Skeletal muscle satellite cell (primary cell): ENCODE results near the gene GALNT13.

Experiments used
- H3K27me3 ChIP-seq: 2 replicates; pipeline ENCODE4 v1.7.0; 2013; ENCODE audit warnings: low read length; ENCODE audit not compliant: control insufficient read depth, insufficient read depth
- H3K36me3 ChIP-seq: 2 replicates; pipeline ENCODE4 v1.7.0; 2013; ENCODE audit warnings: mild to moderate bottlenecking, control low read depth, low read length; ENCODE audit not compliant: insufficient read depth
- H3K4me1 ChIP-seq: 2 replicates; pipeline ENCODE4 v1.7.0; 2013; ENCODE audit warnings: low read length; ENCODE audit not compliant: control insufficient read depth, insufficient read depth
- H3K4me2 ChIP-seq: 2 replicates; pipeline ENCODE4 v1.7.0; 2013; ENCODE audit warnings: mild to moderate bottlenecking, low read length
- H3K4me3 ChIP-seq: 2 replicates; pipeline ENCODE4 v1.7.0; 2013; ENCODE audit warnings: low read length
- H3K9ac ChIP-seq: 2 replicates; pipeline ENCODE4 v1.7.0; 2013; ENCODE audit warnings: mild to moderate bottlenecking, low read depth, low read length, moderate library complexity
- H3K9me3 ChIP-seq: replicated peaks from 2 replicates; pipeline ENCODE4 v1.7.0; 2013; ENCODE audit warnings: mild to moderate bottlenecking, control low read depth, low read length

GALNT13 gene

DNA sequence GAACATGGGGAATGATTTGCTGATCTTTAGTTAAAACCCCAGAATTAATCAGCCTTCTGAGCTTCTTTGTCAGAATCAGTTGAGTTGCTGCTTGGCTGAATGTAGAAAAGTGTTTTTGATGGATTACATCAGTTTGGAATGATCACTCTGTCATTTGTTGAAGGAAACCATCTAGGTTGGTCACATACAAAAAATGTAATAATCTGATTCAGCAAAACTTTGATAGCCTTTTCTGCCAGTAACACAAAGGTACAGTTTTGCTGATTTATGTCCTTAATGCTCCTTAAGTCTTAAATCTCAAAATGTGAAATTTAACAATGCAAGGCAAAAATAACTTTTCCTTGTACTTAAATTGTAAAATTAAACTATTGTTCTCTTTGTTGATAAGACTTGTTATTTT, 74.3 kb downstream of the GALNT13 start:
- no peaks in the 10 kb centered on the region for H3K27me3 ChIP-seq
- no peaks in the 10 kb centered on the region for H3K9me3 ChIP-seq
- no peak overlapping the region for H3K4me3 ChIP-seq
- no peaks in the 10 kb centered on the region for H3K36me3 ChIP-seq
- no peaks in the 10 kb centered on the region for H3K4me1 ChIP-seq
- no peak overlapping the region for H3K9ac ChIP-seq
- no peak overlapping the region for H3K4me2 ChIP-seq

- no peak overlapping the region for H3K4me3 ChIP-seq
- H3K4me1 ChIP-seq, result no peaks in the 10 kb centered on the region
- no peak overlapping the region for H3K4me2 ChIP-seq
- peaks cover 3% of the 10 kb centered on the region for H3K9me3 ChIP-seq
- H3K27me3 ChIP-seq, result no peaks in the 10 kb centered on the region
- H3K9ac ChIP-seq, result no peak overlapping the region
- H3K36me3 ChIP-seq, result no peaks in the 10 kb centered on the region
Measured at GRCh38 chr2:153953761-153954160, 82.0 kb downstream of the GALNT13 start.

GRCh38 chr2:153963256-153963655, 91.5 kb downstream of the GALNT13 start:
- no peak overlapping the region for H3K9ac ChIP-seq

GRCh38 chr2:153967248-153967973, 95.7 kb downstream of the GALNT13 start:
- Histone ChIP-seq H3K9me3 (peaks cover 5% of the 10 kb centered on the region), H3K4me2 (no peak overlapping the region), H3K27me3 (no peaks in the 10 kb centered on the region), H3K36me3 (no peaks in the 10 kb centered on the region), H3K4me1 (no peaks in the 10 kb centered on the region), H3K9ac (no peak overlapping the region), H3K4me3 (no peak overlapping the region)

More at GRCh38 chr2:153963256-153963655, 91.5 kb downstream of the GALNT13 start:
- Histone ChIP-seq H3K4me1 (no peaks in the 10 kb centered on the region), H3K4me2 (no peak overlapping the region), H3K27me3 (no peaks in the 10 kb centered on the region), H3K9me3 (peaks cover 4% of the 10 kb centered on the region), H3K36me3 (no peaks in the 10 kb centered on the region), H3K4me3 (no peak overlapping the region)

GRCh38 chr2:153971250-153971649, 99.5 kb downstream of the GALNT13 start:
- H3K36me3 ChIP-seq, result no peaks in the 10 kb centered on the region
- no peaks in the 10 kb centered on the region for H3K27me3 ChIP-seq
- no peak overlapping the region for H3K4me3 ChIP-seq
- H3K9me3 ChIP-seq, result peaks cover 8% of the 10 kb centered on the region
- H3K4me2 ChIP-seq, result no peak overlapping the region
- no peaks in the 10 kb centered on the region for H3K4me1 ChIP-seq
- H3K9ac ChIP-seq, result no peak overlapping the region

GRCh38 chr2:153971855-153972254, 100.1 kb downstream of the GALNT13 start:
- Histone ChIP-seq H3K4me1 (no peaks in the 10 kb centered on the region), H3K36me3 (no peaks in the 10 kb centered on the region), H3K4me3 (no peak overlapping the region), H3K4me2 (no peak overlapping the region), H3K9ac (no peak overlapping the region), H3K9me3 (peaks cover 8% of the 10 kb centered on the region), H3K27me3 (no peaks in the 10 kb centered on the region)

DNA sequence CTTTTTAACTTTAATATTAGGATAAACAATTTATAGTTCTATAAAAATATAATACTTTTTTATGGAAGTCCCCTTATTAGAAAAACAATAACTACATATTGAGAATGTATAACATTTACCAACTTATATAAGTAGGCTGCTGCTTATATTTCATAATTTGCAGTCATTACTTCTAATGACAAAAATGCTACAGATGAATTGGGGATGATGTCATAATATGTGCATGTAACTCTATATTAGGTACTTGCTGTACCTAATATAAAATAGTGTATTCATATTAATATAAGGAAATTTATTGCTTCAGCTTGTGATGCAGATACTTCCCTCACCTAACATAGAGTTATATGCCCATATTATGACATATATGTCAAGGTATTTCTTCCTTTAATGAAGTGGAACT, 100.7 kb downstream of the GALNT13 start:
- Histone ChIP-seq H3K9me3 (peaks cover 8% of the 10 kb centered on the region), H3K4me2 (no peak overlapping the region), H3K4me3 (no peak overlapping the region), H3K36me3 (no peaks in the 10 kb centered on the region), H3K4me1 (no peaks in the 10 kb centered on the region), H3K27me3 (no peaks in the 10 kb centered on the region), H3K9ac (no peak overlapping the region)

DNA sequence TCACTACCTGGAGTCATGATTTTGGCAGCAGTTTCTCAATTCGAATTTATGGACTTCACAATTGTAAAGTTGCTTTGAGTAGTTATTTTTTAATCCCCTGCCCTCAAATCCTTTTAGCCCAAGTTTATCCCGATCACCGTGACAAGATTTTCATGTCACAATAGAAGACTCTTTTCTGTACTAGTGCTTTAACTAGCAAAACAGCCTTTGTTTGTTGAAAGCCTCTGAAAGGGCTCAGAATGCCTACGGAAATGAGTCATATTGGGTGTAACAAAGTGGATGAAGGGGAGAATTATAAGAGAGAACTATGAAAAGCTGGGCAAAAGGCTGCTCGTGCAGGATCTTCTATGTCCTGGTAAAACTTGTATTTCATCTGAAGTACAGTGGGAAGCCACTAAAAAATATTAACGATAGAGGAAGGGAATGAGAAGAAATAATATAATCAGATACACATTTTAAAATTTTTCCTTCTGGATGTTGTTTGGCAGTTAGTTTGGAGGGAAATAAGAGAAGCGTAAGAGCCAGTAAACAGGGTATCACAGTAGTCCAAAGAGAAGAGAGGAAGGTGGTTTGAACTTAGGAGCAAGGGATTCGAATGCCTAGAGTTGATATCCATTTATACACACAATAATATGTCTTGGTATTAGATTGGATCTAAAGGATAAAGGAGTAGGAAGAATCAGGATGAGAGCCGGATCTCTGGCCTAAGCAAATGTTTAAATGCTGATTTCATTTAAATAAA, 114.9 kb downstream of the GALNT13 start:
- H3K36me3 ChIP-seq, result no peaks in the 10 kb centered on the region
- no peaks in the 10 kb centered on the region for H3K9me3 ChIP-seq

GRCh38 chr2:153990771-153991170, 119.0 kb downstream of the GALNT13 start:
- Histone ChIP-seq H3K4me2 (no peak overlapping the region), H3K4me3 (no peak overlapping the region), H3K9ac (no peak overlapping the region), H3K4me1 (no peaks in the 10 kb centered on the region), H3K27me3 (no peaks in the 10 kb centered on the region), H3K36me3 (no peaks in the 10 kb centered on the region), H3K9me3 (no peaks in the 10 kb centered on the region)

More for the DNA sequence above, 114.9 kb downstream of the GALNT13 start:
- no peaks in the 10 kb centered on the region for H3K27me3 ChIP-seq
- no peaks in the 10 kb centered on the region for H3K4me1 ChIP-seq
- H3K9ac ChIP-seq, result no peak overlapping the region
- H3K4me3 ChIP-seq, result no peak overlapping the region
- H3K4me2 ChIP-seq, result no peak overlapping the region

GRCh38 chr2:154013514-154013913, 141.8 kb downstream of the GALNT13 start:
- no peaks in the 10 kb centered on the region for H3K4me1 ChIP-seq
- no peaks in the 10 kb centered on the region for H3K27me3 ChIP-seq
- H3K4me2 ChIP-seq, result no peak overlapping the region
- H3K4me3 ChIP-seq, result no peak overlapping the region
- H3K36me3 ChIP-seq, result no peaks in the 10 kb centered on the region
- H3K9ac ChIP-seq, result no peak overlapping the region
- peaks cover 4% of the 10 kb centered on the region for H3K9me3 ChIP-seq

GRCh38 chr2:154015233-154015632, 143.5 kb downstream of the GALNT13 start:
- Histone ChIP-seq H3K4me1 (no peaks in the 10 kb centered on the region), H3K36me3 (no peaks in the 10 kb centered on the region), H3K9me3 (peaks cover 4% of the 10 kb centered on the region), H3K4me2 (no peak overlapping the region), H3K9ac (no peak overlapping the region), H3K27me3 (no peaks in the 10 kb centered on the region), H3K4me3 (no peak overlapping the region)

DNA sequence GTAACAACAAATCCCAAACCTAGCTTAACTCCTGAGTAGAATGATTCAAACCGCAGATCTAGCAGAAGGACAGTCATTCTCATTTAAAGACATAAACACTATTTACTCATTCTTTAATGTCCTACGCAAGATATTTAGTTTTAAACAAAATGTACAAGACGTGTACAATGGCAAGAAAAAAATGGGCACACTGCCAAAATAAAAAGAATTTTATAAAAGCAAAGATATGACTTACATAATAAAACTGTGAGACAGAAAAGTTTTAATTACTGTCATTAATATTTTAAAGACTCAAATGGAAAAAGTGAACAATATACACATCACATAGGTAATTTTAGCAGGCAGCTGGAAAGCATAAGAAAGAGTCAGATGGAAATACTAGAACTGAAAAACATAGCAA, 157.8 kb downstream of the GALNT13 start:
- Histone ChIP-seq H3K4me1 (no peaks in the 10 kb centered on the region), H3K27me3 (no peaks in the 10 kb centered on the region), H3K36me3 (no peaks in the 10 kb centered on the region), H3K9ac (no peak overlapping the region), H3K4me3 (no peak overlapping the region), H3K9me3 (no peaks in the 10 kb centered on the region), H3K4me2 (no peak overlapping the region)
